ENCODE data around the gene FSTL5. TPM values are rescaled to one million over a fixed set of nuclear protein-coding genes. Genes with fewer than 3 reads are reported as not detected.

Gene FSTL5
- total RNA-seq, 1 experiment from 2014 or later, result 1.9 TPM

DNA sequence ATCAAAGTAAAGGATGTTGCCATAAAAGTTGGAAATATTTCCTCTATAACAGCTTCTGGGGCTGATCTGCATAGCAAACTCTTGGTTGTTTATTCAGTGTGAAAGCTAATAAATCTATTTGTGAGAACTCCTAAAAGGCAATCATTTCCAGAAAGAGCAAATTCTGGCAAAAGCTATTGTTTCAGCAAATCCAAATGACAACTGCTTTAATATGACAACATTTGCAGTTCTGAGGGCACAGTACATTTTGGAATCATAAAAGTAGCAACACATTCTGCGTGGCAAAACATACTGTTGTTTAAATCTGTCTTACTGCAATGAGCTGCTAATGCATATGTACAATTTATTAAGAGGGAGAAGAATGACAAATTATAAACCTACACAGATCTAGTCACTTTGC is 818.1 kb downstream of the FSTL5 start:
- Histone ChIP-seq H3K4me3 (ENCODE audit: low read depth, low read length) (no peak overlapping the region), H3K4me1 (no peaks in the 10 kb centered on the region), H3K27me3 (replicated peaks; ENCODE audit: control insufficient read depth, insufficient read depth, low read length) (no peaks in the 10 kb centered on the region), H3K36me3 (ENCODE audit: control insufficient read depth, insufficient read depth, low read length) (no peaks in the 10 kb centered on the region), H3K9me3 (no peaks in the 10 kb centered on the region)
- intact Hi-C loops (cut with micrococcal nuclease; ENCODE audit: unreplicated experiment), result no loop called here
- CTCF ChIA-PET, result no interaction called here
- H3K36me3 Mint-ChIP-seq (ENCODE audit: insufficient read depth, unreplicated experiment), result no peaks in the 10 kb centered on the region
- no TSS peak for BruUV-seq (replicated peaks)
- no peaks in the 10 kb centered on the region for H3K9me3 Mint-ChIP-seq (ENCODE audit: unreplicated experiment)
- no peak overlapping the region for H3K27ac Mint-ChIP-seq (ENCODE audit: unreplicated experiment)
- TF ChIP-seq, protein P1, sequence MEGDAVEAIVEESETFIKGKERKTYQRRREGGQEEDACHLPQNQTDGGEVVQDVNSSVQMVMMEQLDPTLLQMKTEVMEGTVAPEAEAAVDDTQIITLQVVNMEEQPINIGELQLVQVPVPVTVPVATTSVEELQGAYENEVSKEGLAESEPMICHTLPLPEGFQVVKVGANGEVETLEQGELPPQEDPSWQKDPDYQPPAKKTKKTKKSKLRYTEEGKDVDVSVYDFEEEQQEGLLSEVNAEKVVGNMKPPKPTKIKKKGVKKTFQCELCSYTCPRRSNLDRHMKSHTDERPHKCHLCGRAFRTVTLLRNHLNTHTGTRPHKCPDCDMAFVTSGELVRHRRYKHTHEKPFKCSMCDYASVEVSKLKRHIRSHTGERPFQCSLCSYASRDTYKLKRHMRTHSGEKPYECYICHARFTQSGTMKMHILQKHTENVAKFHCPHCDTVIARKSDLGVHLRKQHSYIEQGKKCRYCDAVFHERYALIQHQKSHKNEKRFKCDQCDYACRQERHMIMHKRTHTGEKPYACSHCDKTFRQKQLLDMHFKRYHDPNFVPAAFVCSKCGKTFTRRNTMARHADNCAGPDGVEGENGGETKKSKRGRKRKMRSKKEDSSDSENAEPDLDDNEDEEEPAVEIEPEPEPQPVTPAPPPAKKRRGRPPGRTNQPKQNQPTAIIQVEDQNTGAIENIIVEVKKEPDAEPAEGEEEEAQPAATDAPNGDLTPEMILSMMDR (IDR thresholded peaks at IDR 0.05; ENCODE audit: insufficient read depth in 1 of 2, low read depth in 1 of 2, low read length in 1 of 2, severe bottlenecking in 1 of 2, unreplicated experiment in 1 of 2), result no peak
- POLR2A ChIA-PET, result no interaction called here
- no peak for DNase-seq
- peaks cover 2% of the 10 kb centered on the region for H3K27me3 Mint-ChIP-seq (ENCODE audit: insufficient read depth, unreplicated experiment)
- no peaks in the 10 kb centered on the region for H3K4me1 Mint-ChIP-seq (ENCODE audit: low read depth, unreplicated experiment)
- no peak overlapping the region for H3K4me3 Mint-ChIP-seq (ENCODE audit: unreplicated experiment)

DNA sequence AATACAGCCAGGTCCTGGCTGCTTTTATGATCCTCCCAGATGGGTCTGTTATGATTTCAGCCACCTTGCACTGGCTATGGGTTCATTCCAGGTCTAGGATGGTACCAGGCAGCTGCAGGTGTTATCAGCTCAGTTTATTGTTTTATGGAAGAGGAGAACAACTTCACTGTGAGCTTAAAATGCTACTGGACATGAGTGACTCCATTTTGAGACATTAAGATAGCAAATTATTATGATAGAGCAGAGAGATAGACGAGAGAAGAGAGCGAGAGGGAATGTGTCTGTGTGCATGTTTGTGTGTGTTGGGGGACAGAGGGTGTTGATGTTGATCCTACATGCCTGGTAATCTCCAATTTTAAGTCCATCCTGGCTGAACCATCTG is 820.2 kb downstream of the FSTL5 start:
- no peaks in the 10 kb centered on the region for H3K36me3 ChIP-seq (ENCODE audit: control insufficient read depth, insufficient read depth, low read length)
- Mint-ChIP-seq H3K36me3 (ENCODE audit: insufficient read depth, unreplicated experiment) (no peaks in the 10 kb centered on the region), H3K4me1 (ENCODE audit: low read depth, unreplicated experiment) (no peaks in the 10 kb centered on the region), H3K27me3 (ENCODE audit: insufficient read depth, unreplicated experiment) (peaks cover 2% of the 10 kb centered on the region), H3K4me3 (ENCODE audit: unreplicated experiment) (no peak overlapping the region), H3K9me3 (ENCODE audit: unreplicated experiment) (no peaks in the 10 kb centered on the region), H3K27ac (ENCODE audit: unreplicated experiment) (no peak overlapping the region)
- TF ChIP-seq, protein P1 (IDR thresholded peaks at IDR 0.05; ENCODE audit: insufficient read depth in 1 of 2, low read depth in 1 of 2, low read length in 1 of 2, severe bottlenecking in 1 of 2, unreplicated experiment in 1 of 2), result no peak
- no peaks in the 10 kb centered on the region for H3K4me1 ChIP-seq
- H3K4me3 ChIP-seq (ENCODE audit: low read depth, low read length), result no peak overlapping the region
- intact Hi-C loops (cut with micrococcal nuclease; ENCODE audit: unreplicated experiment), result no loop called here
- POLR2A ChIA-PET, result no interaction called here
- no peaks in the 10 kb centered on the region for H3K9me3 ChIP-seq
- no TSS peak for BruUV-seq (replicated peaks)
- CTCF ChIA-PET, result no interaction called here
- H3K27me3 ChIP-seq (replicated peaks; ENCODE audit: control insufficient read depth, insufficient read depth, low read length), result no peaks in the 10 kb centered on the region
- DNase-seq, result no peak

DNA sequence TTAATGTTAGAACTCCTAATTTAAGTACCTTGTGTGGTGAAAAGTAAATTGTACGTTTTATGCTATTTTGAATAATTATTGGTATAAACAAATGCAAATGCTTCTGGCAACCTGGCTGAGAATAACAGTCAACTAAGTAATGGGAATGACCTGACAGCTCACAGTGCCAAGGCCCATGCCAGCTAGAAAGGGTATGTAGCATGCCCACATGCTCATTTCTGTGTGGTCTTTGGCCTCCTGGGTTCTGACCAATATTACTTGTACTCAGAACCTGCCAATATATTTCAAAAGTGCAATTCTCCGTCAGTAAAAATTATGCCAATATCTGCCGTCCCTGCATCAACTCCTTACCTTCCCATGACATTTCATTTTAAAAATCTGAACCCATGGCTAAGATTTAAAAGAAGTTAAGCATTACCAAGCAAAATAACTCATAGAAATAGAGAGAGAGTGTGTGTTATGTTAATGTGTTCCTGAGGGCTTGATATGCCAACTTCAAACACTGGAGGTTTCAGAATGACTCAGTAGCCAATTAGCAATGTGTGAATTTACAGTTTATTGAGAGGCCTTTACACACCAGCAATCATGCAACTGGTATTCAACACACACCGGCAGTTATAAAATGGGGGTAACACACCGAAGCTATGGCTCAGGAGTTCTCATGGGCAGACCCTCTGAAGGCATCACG is 820.8 kb downstream of the FSTL5 start:
- H3K36me3 Mint-ChIP-seq (ENCODE audit: insufficient read depth, unreplicated experiment), result no peaks in the 10 kb centered on the region
- peaks cover 2% of the 10 kb centered on the region for H3K27me3 Mint-ChIP-seq (ENCODE audit: insufficient read depth, unreplicated experiment)
- Histone ChIP-seq H3K9me3 (no peaks in the 10 kb centered on the region), H3K4me1 (no peaks in the 10 kb centered on the region), H3K27me3 (replicated peaks; ENCODE audit: control insufficient read depth, insufficient read depth, low read length) (no peaks in the 10 kb centered on the region), H3K36me3 (ENCODE audit: control insufficient read depth, insufficient read depth, low read length) (no peaks in the 10 kb centered on the region), H3K4me3 (ENCODE audit: low read depth, low read length) (no peak overlapping the region)
- CTCF ChIA-PET, result no interaction called here
- H3K4me3 Mint-ChIP-seq (ENCODE audit: unreplicated experiment), result no peak overlapping the region
- no peak for DNase-seq
- H3K4me1 Mint-ChIP-seq (ENCODE audit: low read depth, unreplicated experiment), result no peaks in the 10 kb centered on the region
- H3K9me3 Mint-ChIP-seq (ENCODE audit: unreplicated experiment), result no peaks in the 10 kb centered on the region
- POLR2A ChIA-PET, result no interaction called here
- TF ChIP-seq, protein P1 (IDR thresholded peaks at IDR 0.05; ENCODE audit: insufficient read depth in 1 of 2, low read depth in 1 of 2, low read length in 1 of 2, severe bottlenecking in 1 of 2, unreplicated experiment in 1 of 2), result no peak
- no TSS peak for BruUV-seq (replicated peaks)
- intact Hi-C loops (cut with micrococcal nuclease; ENCODE audit: unreplicated experiment), result no loop called here
- H3K27ac Mint-ChIP-seq (ENCODE audit: unreplicated experiment), result no peak overlapping the region
